Activated B cell treated with CpG ODN at 0.5 μM for 24 hours (primary cell): ENCODE results near the gene TAGLN3. TPM values are rescaled to one million over a fixed set of nuclear protein-coding genes. Genes with fewer than 3 reads are reported as not detected.

Experiments
- ATAC-seq: fragments of 200-7000 bp; cut with Tn5 transposase; one replicate; pipeline ENCODE4 v1.10.0; 2021; ENCODE audit warnings: low read depth, mild to moderate bottlenecking, moderate library complexity
- CTCF ChIA-PET: fragments of 350-600 bp; sonication (Branson Sonifier 250); formaldehyde crosslinking; loops from one replicate; lab custom pipeline; 2021; ENCODE audit warnings: antibody characterized with exemption; lab: Charles Lee
- POLR2A ChIA-PET: fragments of 350-600 bp; sonication (Branson Sonifier 250); formaldehyde crosslinking; loops from one replicate; lab custom pipeline; 2021; ENCODE audit warnings: antibody characterized with exemption; lab: Charles Lee
- DNase-seq: peaks from one replicate; pipeline ENCODE4 v3.0.0; 2022
- H3K27ac Mint-ChIP-seq: one replicate; pipeline ENCODE4 v1.8.0; 2020; ENCODE audit warnings: mixed read lengths
- H3K27me3 Mint-ChIP-seq: one replicate; pipeline ENCODE4 v1.8.0; 2021; ENCODE audit warnings: mixed read lengths
- H3K36me3 Mint-ChIP-seq: one replicate; pipeline ENCODE4 v1.8.0; 2021; ENCODE audit warnings: low read depth, mixed read lengths
- H3K4me1 Mint-ChIP-seq: one replicate; pipeline ENCODE4 v1.8.0; 2021; ENCODE audit warnings: mixed read lengths
- H3K4me3 Mint-ChIP-seq: one replicate; pipeline ENCODE4 v1.8.0; 2020; ENCODE audit warnings: mild to moderate bottlenecking, mixed read lengths
- H3K9me3 Mint-ChIP-seq: one replicate; pipeline ENCODE4 v1.8.0; 2020; ENCODE audit warnings: mixed read lengths
- CTCF ChIP-seq: fragments of 200-600 bp; IDR thresholded peaks from one replicate; pipeline ENCODE4 v1.8.0; 2022; ENCODE audit warnings: antibody characterized with exemption, mild to moderate bottlenecking
- intact Hi-C: fragments of 100-400 bp; cut with micrococcal nuclease; formaldehyde crosslinking; loops from one replicate; pipeline ENCODE4 v1.15.1; 2024
- total RNA-seq: library from RNA; stranded (reverse); gene quantifications from 2 replicates; pipeline ENCODE4 v1.2.3, GENCODE V29; 2022

Gene TAGLN3
- total RNA-seq, 1 donor from 2014 or later: not detected

- POLR2A ChIA-PET: no interaction called here
- no peak for DNase-seq
- CTCF ChIA-PET: no interaction called here
- no peak for ATAC-seq
- Mint-ChIP-seq H3K9me3 (peaks cover 7% of the 10 kb centered on the region), H3K27ac (no peak overlapping the region), H3K4me3 (no peak overlapping the region), H3K4me1 (no peaks in the 10 kb centered on the region), H3K27me3 (peaks cover 10% of the 10 kb centered on the region), H3K36me3 (no peaks in the 10 kb centered on the region)
- TF ChIP-seq CTCF: no peak
- intact Hi-C loops: no loop called here
Measured at GRCh38 chr3:112061152-112061551, 62.4 kb downstream of the TAGLN3 start.

Other genes starting within 250 kb of the TAGLN3 start
- 2.5 and 4.2 TPM in 2 replicates for gene PHLDB2, start 139.7 kb upstream of the TAGLN3 start, total RNA-seq
- gene ABHD10, start 19.9 kb upstream of the TAGLN3 start, total RNA-seq: 25.2 and 28.4 TPM in 2 replicates
- not detected in 2 replicates for gene TMPRSS7, start 35.8 kb downstream of the TAGLN3 start, total RNA-seq
- gene C3orf52, start 87.5 kb downstream of the TAGLN3 start, total RNA-seq: 1.4 and 1.8 TPM in 2 replicates
- gene GCSAM, start 134.3 kb downstream of the TAGLN3 start, total RNA-seq: 16.0 and 17.3 TPM in 2 replicates